ENCODE measurements around the gene CLSTN2.

The CLSTN2 gene

GRCh38 chr3:140199008-140199407 is 264.0 kb downstream of the CLSTN2 start:
- DNase-seq: no peak

- no peak for DNase-seq
These were observed 264.8 kb downstream of the CLSTN2 start for GRCh38 chr3:140199743-140200142.

GRCh38 chr3:140203510-140203909 is 268.5 kb downstream of the CLSTN2 start:
- peak; percentile 97 for DNase-seq

- no peak for DNase-seq
These were observed 269.4 kb downstream of the CLSTN2 start for GRCh38 chr3:140204271-140204984.

- DNase-seq: no peak
These were observed 270.6 kb downstream of the CLSTN2 start for GRCh38 chr3:140205598-140205997.

- peak; percentile 49 for DNase-seq
These were observed 271.4 kb downstream of the CLSTN2 start for GRCh38 chr3:140206196-140207040.

- no peak for DNase-seq
These were observed 272.6 kb downstream of the CLSTN2 start for GRCh38 chr3:140207541-140207940.

- DNase-seq: no peak
These were observed 281.3 kb downstream of the CLSTN2 start for GRCh38 chr3:140216249-140216648.

GRCh38 chr3:140219291-140219690 is 284.3 kb downstream of the CLSTN2 start:
- no peak for DNase-seq

GRCh38 chr3:140219923-140220452 is 285.0 kb downstream of the CLSTN2 start:
- no peak for DNase-seq

GRCh38 chr3:140223197-140223596 is 288.2 kb downstream of the CLSTN2 start:
- DNase-seq: no peak

- DNase-seq: no peak
These were observed 288.6 kb downstream of the CLSTN2 start for GRCh38 chr3:140223631-140224030.

- no peak for DNase-seq
These were observed 289.3 kb downstream of the CLSTN2 start for GRCh38 chr3:140224307-140224706.

- peak; percentile 24 for DNase-seq
These were observed 291.0 kb downstream of the CLSTN2 start for GRCh38 chr3:140225996-140226395.

- DNase-seq: peak; percentile 86
These were observed 298.7 kb downstream of the CLSTN2 start for GRCh38 chr3:140233702-140234101.

GRCh38 chr3:140234256-140234655 is 299.3 kb downstream of the CLSTN2 start:
- no peak for DNase-seq

GRCh38 chr3:140236836-140237501 is 302.0 kb downstream of the CLSTN2 start:
- no peak for DNase-seq

GRCh38 chr3:140238646-140239314 is 303.8 kb downstream of the CLSTN2 start:
- DNase-seq: no peak

GRCh38 chr3:140242818-140243276 is 307.9 kb downstream of the CLSTN2 start:
- peak; percentile 94 for DNase-seq

GRCh38 chr3:140243575-140243974 is 308.6 kb downstream of the CLSTN2 start:
- no peak for DNase-seq

- DNase-seq: no peak
These were observed 309.9 kb downstream of the CLSTN2 start for GRCh38 chr3:140244893-140245292.

GRCh38 chr3:140246578-140246977 is 311.6 kb downstream of the CLSTN2 start:
- no peak for DNase-seq

- no peak for DNase-seq
These were observed 312.8 kb downstream of the CLSTN2 start for GRCh38 chr3:140247775-140248174.
